Right lung (tissue), 5 donors: Measurements from ENCODE around the gene ID3. TPM values are rescaled to one million over a fixed set of nuclear protein-coding genes. Genes with fewer than 3 reads are reported as not detected.

Experiments used
- DNase-seq, 2 donors: peaks; one replicate each; pipeline ENCODE4 v3.0.0-alpha.2; 2013
- polyA plus RNA-seq, 5 donors: library from polyadenylated mRNA; unstranded; fragments of 120-200 nt; gene quantifications; one replicate each; pipeline versions ENCODE4 v1.2.1 to v1.2.3, GENCODE V29; 2013; ENCODE audit warnings: inconsistent platforms in 1 of 5, low replicate concordance in 1 of 5; ENCODE audit not compliant: insufficient read length in 5 of 5, insufficient read depth in 1 of 5

ID3 gene
- polyA plus RNA-seq, 5 donors: 156 to 210 (median 168) TPM

GRCh38 chr1:23529146-23530086 lies 29.9 kb downstream of the ID3 start:
- DNase-seq: no peak

- DNase-seq: no peak
These were observed 30.9 kb downstream of the ID3 start for GRCh38 chr1:23528250-23528978.

GRCh38 chr1:23527900-23528249 lies 31.4 kb downstream of the ID3 start:
- no peak for DNase-seq

- no peak for DNase-seq
These were observed 31.9 kb downstream of the ID3 start for GRCh38 chr1:23527366-23527765.

- DNase-seq: no peak
These were observed 32.8 kb downstream of the ID3 start for GRCh38 chr1:23526329-23527041.

- no peak for DNase-seq
These were observed 33.6 kb downstream of the ID3 start for GRCh38 chr1:23525558-23526250.

GRCh38 chr1:23524716-23525401 lies 34.4 kb downstream of the ID3 start:
- DNase-seq: no peak

GRCh38 chr1:23524163-23524562 lies 35.1 kb downstream of the ID3 start:
- no peak for DNase-seq

GRCh38 chr1:23522244-23522982 lies 36.9 kb downstream of the ID3 start:
- no peak for DNase-seq

GRCh38 chr1:23521588-23521987 lies 37.7 kb downstream of the ID3 start:
- DNase-seq: no peak

- DNase-seq: no peak
These were observed 41.7 kb downstream of the ID3 start for GRCh38 chr1:23517581-23517980.

GRCh38 chr1:23515905-23516304 lies 43.4 kb downstream of the ID3 start:
- no peak for DNase-seq

- DNase-seq: no peak
These were observed 45.1 kb downstream of the ID3 start for GRCh38 chr1:23514111-23514679.

GRCh38 chr1:23509896-23510295 lies 49.4 kb downstream of the ID3 start:
- no peak for DNase-seq

Other genes starting within 250 kb of the ID3 start
- 100 to 1,000 TPM; 212 to 283 (median 233) TPM for gene HNRNPR, start 215.2 kb downstream of the ID3 start, polyA plus RNA-seq
- gene ZNF436, start 189.7 kb downstream of the ID3 start, polyA plus RNA-seq: 10 to 100 TPM; 24.8 to 41.7 (median 34.9) TPM
- 10 to 100 TPM; 15.2 to 39.8 (median 28.2) TPM for gene TCEA3, start 134.8 kb downstream of the ID3 start, polyA plus RNA-seq
- 10 to 100 TPM; 37.7 to 47.9 (median 43.1) TPM for gene ASAP3, start 75.3 kb downstream of the ID3 start, polyA plus RNA-seq
- gene E2F2, start 28.3 kb downstream of the ID3 start, polyA plus RNA-seq: 1 to 10 TPM; 3.2 to 5.5 (median 3.7) TPM
- gene RPL11, start 132.3 kb upstream of the ID3 start, polyA plus RNA-seq: 1,000 to 10,000 TPM; 2,753 to 3,538 (median 2,785) TPM
- gene ELOA, start 184.0 kb upstream of the ID3 start, polyA plus RNA-seq: 10 to 100 TPM; 39.1 to 45.6 (median 40.7) TPM
- gene PITHD1, start 218.9 kb upstream of the ID3 start, polyA plus RNA-seq: 10 to 100 TPM; 52.7 to 70.2 (median 60.2) TPM
- gene LYPLA2, start 231.6 kb upstream of the ID3 start, polyA plus RNA-seq: 10 to 100 TPM; 37.0 to 63.6 (median 48.0) TPM
- 10 to 100 TPM; 12.4 to 23.3 (median 15.9) TPM for gene GALE, start 241.3 kb upstream of the ID3 start, polyA plus RNA-seq